Neural crest cell (in vitro differentiated cells): ENCODE measurements around the gene MRI1. TPM values are rescaled to one million over a fixed set of nuclear protein-coding genes. Genes with fewer than 3 reads are reported as not detected.

Experiments
- DNase-seq: peaks from one replicate; pipeline ENCODE4 v3.0.0; 2021; ENCODE audit warnings: low read depth, mixed read lengths, low spot score
- H3K27ac Mint-ChIP-seq: one replicate; pipeline ENCODE4 v1.8.0; 2021; ENCODE audit warnings: mild to moderate bottlenecking, mixed read lengths; ENCODE audit not compliant: unreplicated experiment
- H3K27me3 Mint-ChIP-seq: 2 replicates; pipeline ENCODE4 v1.8.0; 2021; ENCODE audit warnings: low read depth, mild to moderate bottlenecking, mixed read lengths
- H3K36me3 Mint-ChIP-seq: 2 replicates; pipeline ENCODE4 v1.8.0; 2021; ENCODE audit warnings: low read depth, mild to moderate bottlenecking, mixed read lengths
- H3K4me1 Mint-ChIP-seq: 2 replicates; pipeline ENCODE4 v1.8.0; 2021; ENCODE audit warnings: mixed read lengths
- H3K4me3 Mint-ChIP-seq: one replicate; pipeline ENCODE4 v1.8.0; 2021; ENCODE audit warnings: mild to moderate bottlenecking, mixed read lengths
- H3K9me3 Mint-ChIP-seq: 2 replicates; pipeline ENCODE4 v1.8.0; 2021; ENCODE audit warnings: mixed read lengths
- CTCF ChIP-seq: fragments of 200-600 bp; sonication (generic); conservative IDR thresholded peaks from 2 replicates; pipeline ENCODE4 v1.5.0; 2021; ENCODE audit warnings: antibody characterized with exemption, mild to moderate bottlenecking
- long read RNA-seq: library from polyadenylated mRNA; unstranded; transcript quantifications from one replicate; pipeline ENCODE4 v2.0.0, GENCODE V29; 2020
- total RNA-seq: library from RNA; stranded (reverse); gene quantifications from 2 replicates; pipeline ENCODE4 v1.2.1, GENCODE V29; 2021

MRI1 gene
- total RNA-seq = 24.0 TPM in 2 replicates
- long read RNA-seq, partial matches to known transcripts = 0 of 1 reads
- long read RNA-seq, other reads (novel, unspliced or antisense) = 1 of 1 reads

- no peaks in the 10 kb centered on the region for H3K9me3 Mint-ChIP-seq
- no peak for TF ChIP-seq CTCF
- peak within 1 kb of the TSS; percentile 93 for H3K4me3 Mint-ChIP-seq
- no peaks in the 10 kb centered on the region for H3K27me3 Mint-ChIP-seq
- peaks cover 10% of the 10 kb centered on the region for H3K36me3 Mint-ChIP-seq
- DNase-seq = peak; percentile 58
- no peak within 1 kb of the TSS for H3K27ac Mint-ChIP-seq
- H3K4me1 Mint-ChIP-seq = peaks cover 12% of the 10 kb centered on the region
Measured at GRCh38 chr19:13764101-13764807, at the start of gene MRI1. TSS of gene MRI1 (plus strand) at chr19:13764522. CDS start at chr19:13764589, 67 bp downstream.

GRCh38 chr19:13717194-13717643, 47.1 kb upstream of the MRI1 start:
- Mint-ChIP-seq H3K27ac (no peak overlapping the region), H3K4me3 (no peak overlapping the region), H3K36me3 (peaks cover 3% of the 10 kb centered on the region), H3K27me3 (peaks cover 16% of the 10 kb centered on the region), H3K4me1 (no peaks in the 10 kb centered on the region), H3K9me3 (peaks cover 3% of the 10 kb centered on the region)
- DNase-seq = no peak
- TF ChIP-seq CTCF = no peak

GRCh38 chr19:13718733-13719132, 45.6 kb upstream of the MRI1 start:
- no peak overlapping the region for H3K27ac Mint-ChIP-seq
- H3K27me3 Mint-ChIP-seq = peaks cover 16% of the 10 kb centered on the region
- peak; percentile 34 for TF ChIP-seq CTCF
- peaks cover 3% of the 10 kb centered on the region for H3K9me3 Mint-ChIP-seq
- peaks cover 3% of the 10 kb centered on the region for H3K36me3 Mint-ChIP-seq
- no peaks in the 10 kb centered on the region for H3K4me1 Mint-ChIP-seq
- H3K4me3 Mint-ChIP-seq = no peak overlapping the region
- no peak for DNase-seq

- Mint-ChIP-seq H3K4me1 (no peaks in the 10 kb centered on the region), H3K27me3 (peaks cover 15% of the 10 kb centered on the region), H3K9me3 (no peaks in the 10 kb centered on the region), H3K27ac (no peak overlapping the region), H3K36me3 (no peaks in the 10 kb centered on the region), H3K4me3 (no peak overlapping the region)
- DNase-seq = no peak
- TF ChIP-seq CTCF = no peak
Measured at GRCh38 chr19:13722146-13722545, 42.2 kb upstream of the MRI1 start.

- H3K36me3 Mint-ChIP-seq = no peaks in the 10 kb centered on the region
- no peak for TF ChIP-seq CTCF
- H3K27ac Mint-ChIP-seq = no peak overlapping the region
- no peak overlapping the region for H3K4me3 Mint-ChIP-seq
- no peaks in the 10 kb centered on the region for H3K9me3 Mint-ChIP-seq
- no peaks in the 10 kb centered on the region for H3K4me1 Mint-ChIP-seq
- DNase-seq = no peak
- H3K27me3 Mint-ChIP-seq = peaks cover 9% of the 10 kb centered on the region
Measured at GRCh38 chr19:13723206-13723605, 41.1 kb upstream of the MRI1 start.
